MM.1S (cell line): ENCODE data around the gene MFSD2A.

ENCODE experiments used
- DNase-seq: peaks from one replicate; pipeline ENCODE4 v3.0.0-alpha.2; 2015
- H2AFZ ChIP-seq: fragments of 300-600 bp; sonication (generic); 2 replicates; pipeline ENCODE4 v1.6.0; 2016; ENCODE audit warnings: antibody characterized with exemption, low read length
- H3F3A ChIP-seq: fragments of 300-600 bp; sonication (generic); 2 replicates; pipeline ENCODE4 v1.6.1; 2016; ENCODE audit warnings: mild to moderate bottlenecking, antibody characterized with exemption, low read length, moderate library complexity, mixed read lengths; ENCODE audit not compliant: insufficient read depth
- H3K27ac ChIP-seq: fragments of 300-600 bp; sonication (generic); 2 replicates; pipeline ENCODE4 v1.5.1; 2016; ENCODE audit warnings: mild to moderate bottlenecking, low read length
- H3K27me3 ChIP-seq: fragments of 300-600 bp; sonication (generic); replicated peaks from 2 replicates; pipeline ENCODE4 v1.6.0; 2016; ENCODE audit warnings: low read length; ENCODE audit not compliant: insufficient read depth
- H3K36me3 ChIP-seq: fragments of 300-600 bp; sonication (generic); replicated peaks from 2 replicates; pipeline ENCODE4 v1.6.1; 2016; ENCODE audit warnings: mild to moderate bottlenecking, low read length, mixed read lengths; ENCODE audit not compliant: insufficient read depth
- H3K4me1 ChIP-seq: fragments of 300-600 bp; sonication (generic); 2 replicates; pipeline ENCODE4 v1.6.1; 2016; ENCODE audit warnings: low read length, mixed read lengths
- H3K4me2 ChIP-seq: fragments of 300-600 bp; sonication (generic); 2 replicates; pipeline ENCODE4 v1.6.0; 2016; ENCODE audit warnings: low read depth, low read length
- H3K4me3 ChIP-seq: fragments of 300-600 bp; sonication (generic); 2 replicates; pipeline ENCODE4 v1.5.1; 2016; ENCODE audit warnings: low read length, mixed read lengths
- H3K79me2 ChIP-seq: fragments of 300-600 bp; sonication (generic); 2 replicates; pipeline ENCODE4 v1.6.1; 2016; ENCODE audit warnings: mixed run types, low read length, mixed read lengths
- H3K9ac ChIP-seq: fragments of 300-600 bp; sonication (generic); 2 replicates; pipeline ENCODE4 v1.6.1; 2016; ENCODE audit warnings: low read length, mixed read lengths
- H3K9me2 ChIP-seq: fragments of 300-600 bp; sonication (generic); replicated peaks from 2 replicates; pipeline ENCODE4 v1.6.1; 2016; ENCODE audit warnings: mild to moderate bottlenecking, low read length, mixed read lengths; ENCODE audit not compliant: insufficient read depth
- H3K9me3 ChIP-seq: fragments of 300-600 bp; sonication (generic); replicated peaks from 2 replicates; pipeline ENCODE4 v1.6.1; 2016; ENCODE audit warnings: mild to moderate bottlenecking, low read length, mixed read lengths; ENCODE audit not compliant: insufficient read depth
- H4K20me1 ChIP-seq: fragments of 300-600 bp; sonication (generic); 2 replicates; pipeline ENCODE4 v1.6.1; 2016; ENCODE audit warnings: mild to moderate bottlenecking, low read length, moderate library complexity, mixed read lengths; ENCODE audit not compliant: insufficient read depth
- CTCF ChIP-seq: fragments of 300-600 bp; sonication (generic); IDR thresholded peaks from 2 replicates; pipeline ENCODE4 v1.5.1; 2016; ENCODE audit warnings: antibody characterized with exemption, low read length, mixed read lengths
- EZH2 ChIP-seq: fragments of 300-600 bp; sonication (generic); optimal IDR thresholded peaks from 2 replicates; pipeline ENCODE3; 2017; ENCODE audit warnings: low read depth, mild to moderate bottlenecking, antibody characterized with exemption, low read length, mixed read lengths
- EZH2phosphoT487 ChIP-seq: fragments of 300-600 bp; sonication (generic); IDR thresholded peaks from 2 replicates; pipeline ENCODE4 v1.6.1; 2018; ENCODE audit warnings: antibody characterized with exemption, low read length

MFSD2A gene

GRCh38 chr1:39957299-39958015 is 2.5 kb downstream of the MFSD2A start:
- H3K27me3 ChIP-seq = no peaks in the 10 kb centered on the region
- H3K79me2 ChIP-seq = peaks cover 24% of the 10 kb centered on the region
- H3K9me2 ChIP-seq = no peaks in the 10 kb centered on the region
- no peak overlapping the region for H3K27ac ChIP-seq
- peaks cover 4% of the 10 kb centered on the region; the same call in 1 of the 2 replicates for H3F3A ChIP-seq
- H3K36me3 ChIP-seq = no peaks in the 10 kb centered on the region
- H3K4me1 ChIP-seq = peaks cover 26% of the 10 kb centered on the region
- no peaks in the 10 kb centered on the region for H4K20me1 ChIP-seq
- H3K9ac ChIP-seq = no peak overlapping the region
- no peak overlapping the region for H3K4me3 ChIP-seq
- no peak for DNase-seq
- H3K4me2 ChIP-seq = no peak overlapping the region
- no peaks in the 10 kb centered on the region for H3K9me3 ChIP-seq
- no peak overlapping the region for H2AFZ ChIP-seq
- TF ChIP-seq EZH2 (no peak), CTCF (no peak), EZH2phosphoT487 (no peak)

- no peaks in the 10 kb centered on the region for H3K27me3 ChIP-seq
- no peaks in the 10 kb centered on the region for H3K36me3 ChIP-seq
- peaks cover 24% of the 10 kb centered on the region for H3K79me2 ChIP-seq
- TF ChIP-seq EZH2phosphoT487 = no peak
- TF ChIP-seq CTCF = no peak
- no peak for TF ChIP-seq EZH2
- H3K9me2 ChIP-seq = no peaks in the 10 kb centered on the region
- DNase-seq = no peak
- no peak overlapping the region for H3K4me2 ChIP-seq
- peaks cover 4% of the 10 kb centered on the region; the same call in 1 of the 2 replicates for H3F3A ChIP-seq
- H2AFZ ChIP-seq = no peak overlapping the region
- peaks cover 26% of the 10 kb centered on the region for H3K4me1 ChIP-seq
- H3K4me3 ChIP-seq = no peak overlapping the region
- H3K9me3 ChIP-seq = no peaks in the 10 kb centered on the region
- H3K9ac ChIP-seq = no peak overlapping the region
- no peaks in the 10 kb centered on the region for H4K20me1 ChIP-seq
- no peak overlapping the region for H3K27ac ChIP-seq
Observed at GRCh38 chr1:39958403-39959200, 3.7 kb downstream of the MFSD2A start.

GRCh38 chr1:39959651-39960333 is 4.8 kb downstream of the MFSD2A start:
- no peaks in the 10 kb centered on the region for H3K27me3 ChIP-seq
- peaks cover 24% of the 10 kb centered on the region for H3K79me2 ChIP-seq
- peak overlapping the region; percentile 40; the same call in 1 of the 2 replicates for H3K4me3 ChIP-seq
- peaks cover 21% of the 10 kb centered on the region for H3K4me1 ChIP-seq
- no peaks in the 10 kb centered on the region for H4K20me1 ChIP-seq
- peak overlapping the region; percentile 85; the same call in 1 of the 2 replicates for H2AFZ ChIP-seq
- TF ChIP-seq CTCF = no peak
- TF ChIP-seq EZH2 = no peak
- H3K27ac ChIP-seq = peak overlapping the region; percentile 75; the same call in 1 of the 2 replicates
- no peaks in the 10 kb centered on the region for H3K9me2 ChIP-seq
- H3F3A ChIP-seq = peaks cover 4% of the 10 kb centered on the region; the same call in 1 of the 2 replicates
- H3K36me3 ChIP-seq = no peaks in the 10 kb centered on the region
- H3K9ac ChIP-seq = peak overlapping the region; percentile 60; the same call in 1 of the 2 replicates
- H3K4me2 ChIP-seq = peak overlapping the region; percentile 76
- no peak for DNase-seq
- H3K9me3 ChIP-seq = no peaks in the 10 kb centered on the region
